Lung (tissue), 12 donors: ENCODE results near the gene TXLNB. TPM values are rescaled to one million over a fixed set of nuclear protein-coding genes. Genes with fewer than 3 reads are reported as not detected.

Experiments used
- ATAC-seq: fragments of 200-7000 bp; cut with Tn5 transposase; one replicate; pipeline ENCODE4 v1.9.1; 2020; ENCODE audit warnings: moderate number of reproducible peaks; ENCODE audit not compliant: insufficient read depth, low FRiP score
- DNase-seq, 3 donors: peaks; one replicate each; pipeline ENCODE4 v3.0.0-alpha.2; 2013 to 2017
- H3K27ac ChIP-seq, 2 donors: one replicate each; pipeline ENCODE4 v1.5.1; 2013; ENCODE audit warnings: mild to moderate bottlenecking in 2 of 2, moderate library complexity in 2 of 2, control low read depth in 1 of 2, inconsistent platforms in 1 of 2, low read depth in 1 of 2, low read length in 1 of 2
- H3K27me3 ChIP-seq, 3 donors: one replicate each; pipeline ENCODE4 v1.5.1; 2013; ENCODE audit warnings: low read length in 2 of 3; ENCODE audit not compliant: control insufficient read depth in 3 of 3, insufficient read depth in 3 of 3
- H3K36me3 ChIP-seq, 4 donors: one replicate each; pipeline ENCODE4 v1.5.1; 2013; ENCODE audit warnings: low read length in 4 of 4, mild to moderate bottlenecking in 1 of 4, moderate library complexity in 1 of 4; ENCODE audit not compliant: control insufficient read depth in 4 of 4, insufficient read depth in 4 of 4
- H3K4me1 ChIP-seq, 5 donors: one replicate each; pipeline ENCODE4 v1.5.1; 2013; ENCODE audit warnings: low read length in 5 of 5, mild to moderate bottlenecking in 2 of 5, moderate library complexity in 1 of 5; ENCODE audit not compliant: control insufficient read depth in 5 of 5, insufficient read depth in 5 of 5
- H3K4me3 ChIP-seq: one replicate; pipeline ENCODE4 v1.5.1; 2013; ENCODE audit warnings: mild to moderate bottlenecking, control low read depth, moderate library complexity
- H3K9ac ChIP-seq, 2 donors: one replicate each; pipeline ENCODE4 v1.5.1; 2013; ENCODE audit warnings: low read length in 2 of 2, control low read depth in 1 of 2; ENCODE audit not compliant: insufficient read depth in 1 of 2
- H3K9me3 ChIP-seq, 4 donors: one replicate each; pipeline ENCODE4 v1.5.1; 2013; ENCODE audit warnings: low read length in 3 of 4, mild to moderate bottlenecking in 1 of 4, moderate library complexity in 1 of 4; ENCODE audit not compliant: control insufficient read depth in 4 of 4, insufficient read depth in 3 of 4
- CTCF ChIP-seq: IDR thresholded peaks from 2 replicates; pipeline ENCODE4 v1.5.1; 2012; ENCODE audit warnings: mild to moderate bottlenecking; ENCODE audit errors: control extremely low read depth, extremely low read depth
- WGBS, 2 donors: extraction: QIAGEN DNeasy Blood & Tissue Kit; methylation state at CpG; one replicate each; pipeline ENCODE4 v1.1.7; 2013; 5-methylcytosine and 5-hydroxymethylcytosine counted together
- polyA plus RNA-seq, 2 donors: library from polyadenylated mRNA; stranded (reverse); fragments of 200-250 nt; gene quantifications; one replicate each; pipeline ENCODE4 v1.2.1, GENCODE V29; 2013
- total RNA-seq, 2 donors: library from RNA; depleted of rRNA in 1 of 2; stranded (reverse); fragments of >200 nt in 1 of 2; gene quantifications; one replicate each; pipeline ENCODE4 v1.2.1, GENCODE V29; 2014 to 2021
- donor health status: control.
- donor health status: control.
- donor health status: Bipolar disorder and iron deficiency.
- donor health status: healthy.
- donor health status: DM: yes; HTN: yes; CAD: no.

TXLNB gene
- total and polyA plus RNA-seq, 4 donors = 0.31 to 2.8 (median 1.2) TPM

GRCh38 chr6:139256087-139256486 lies 35.7 kb downstream of the TXLNB start:
- WGBS, 2 donors = 74 to 85% methylated on average over 3 of the region's 3 CpGs
- Histone ChIP-seq H3K9ac (no peak overlapping the region), H3K4me1 (peaks cover 0 to 12% (median 6%) of the 10 kb centered on the region in 5 donors), H3K27ac (no peak overlapping the region), H3K9me3 (no peaks in the 10 kb centered on the region), H3K27me3 (no peaks in the 10 kb centered on the region), H3K36me3 (peaks cover 0 to 5% (median 0%) of the 10 kb centered on the region in 4 donors), H3K4me3 (no peak overlapping the region)
- DNase-seq = peak in 2 of 3 donors; percentile 49 to 67
- no peak for TF ChIP-seq CTCF
- no peak for ATAC-seq

GRCh38 chr6:139254196-139254595 lies 37.6 kb downstream of the TXLNB start:
- no peaks in the 10 kb centered on the region for H3K9me3 ChIP-seq
- H3K4me3 ChIP-seq = no peak overlapping the region
- WGBS, 2 donors = 63 to 77% methylated on average over 2 of the region's 2 CpGs
- H3K27ac ChIP-seq = no peak overlapping the region
- DNase-seq (peak in 1 of 3 donors; percentile 49), ATAC-seq (no peak)
- peaks cover 0 to 15% (median 9%) of the 10 kb centered on the region in 5 donors for H3K4me1 ChIP-seq
- no peaks in the 10 kb centered on the region for H3K27me3 ChIP-seq
- no peak overlapping the region for H3K9ac ChIP-seq
- TF ChIP-seq CTCF = no peak
- no peaks in the 10 kb centered on the region for H3K36me3 ChIP-seq

- Histone ChIP-seq H3K27me3 (no peaks in the 10 kb centered on the region), H3K36me3 (no peaks in the 10 kb centered on the region), H3K27ac (no peak overlapping the region), H3K9ac (no peak overlapping the region), H3K9me3 (no peaks in the 10 kb centered on the region), H3K4me3 (no peak overlapping the region), H3K4me1 (peaks cover 0 to 15% (median 9%) of the 10 kb centered on the region in 5 donors)
- DNase-seq (no peak), ATAC-seq (no peak)
- TF ChIP-seq CTCF = no peak
- 92% methylated on average over 2 of the region's 2 CpGs for WGBS, 2 donors
Observed at GRCh38 chr6:139253656-139254055, 38.1 kb downstream of the TXLNB start.

- TF ChIP-seq CTCF = no peak
- no peaks in the 10 kb centered on the region for H3K9me3 ChIP-seq
- 79 to 90% methylated on average over 4 of the region's 4 CpGs for WGBS, 2 donors
- H3K4me1 ChIP-seq = peaks cover 0 to 15% (median 9%) of the 10 kb centered on the region in 5 donors
- no peaks in the 10 kb centered on the region for H3K36me3 ChIP-seq
- no peak overlapping the region for H3K9ac ChIP-seq
- ATAC-seq (no peak), DNase-seq (no peak)
- no peaks in the 10 kb centered on the region for H3K27me3 ChIP-seq
- peak overlapping the region in 1 of 2 donors; percentile 86 for H3K27ac ChIP-seq
- no peak overlapping the region for H3K4me3 ChIP-seq
Observed at GRCh38 chr6:139251691-139252390, 40.0 kb downstream of the TXLNB start.
